ENCODE results near the gene RUFY4. TPM values are rescaled to one million over a fixed set of nuclear protein-coding genes. Genes with fewer than 3 reads are reported as not detected.

RUFY4 gene
- total RNA-seq, 1 experiment from 2014 or later, result 0.66 TPM

- no CpG with 5 or more reads among the region's 8 CpGs for WGBS (ENCODE audit: extremely low coverage, insufficient read length, low lambda C conversion rate)
- no peaks in the 10 kb centered on the region for H3K23me2 ChIP-seq (ENCODE audit: insufficient read length, low read depth, low read length, poor library complexity, severe bottlenecking)
- no peak overlapping the region for H3K18ac ChIP-seq (ENCODE audit: insufficient read length, low read depth, low read length)
- no peak overlapping the region for H2BK12ac ChIP-seq (ENCODE audit: insufficient read length, low read depth, low read length)
- DNase-seq, result no peak
- H2BK15ac ChIP-seq (ENCODE audit: low read depth, low read length), result no peak overlapping the region
- no peak overlapping the region for H2AFZ ChIP-seq (ENCODE audit: low read length)
- Mint-ChIP-seq H3K27me3 (ENCODE audit: low read depth) (peaks cover 22% of the 10 kb centered on the region), H3K4me1 (no peaks in the 10 kb centered on the region), H3K4me3 (no peak overlapping the region), H3K9me3 (peaks cover 6 to 10% of the 10 kb centered on the region in 2 experiments; a peak in 4 of 5 replicates), H3K36me3 (ENCODE audit: insufficient read depth in 1 of 3, low read depth in 3 of 3) (no peaks in the 10 kb centered on the region; a peak in 1 of 7 replicates), H3K27ac (no peak overlapping the region)
- no peak overlapping the region for H3K9ac ChIP-seq (ENCODE audit: extremely low read depth, insufficient read length, low read length)
- no peak overlapping the region for H2BK20ac ChIP-seq (ENCODE audit: low read depth, low read length, poor library complexity, severe bottlenecking)
- H3K14ac ChIP-seq (ENCODE audit: insufficient read depth, low read length), result no peak overlapping the region
- no peak for TF ChIP-seq CTCF (conservative IDR thresholded peaks at IDR 0.05)
- H3K79me1 ChIP-seq (ENCODE audit: insufficient read depth, low read depth, low read length, poor library complexity, severe bottlenecking), result no peaks in the 10 kb centered on the region
- H4K20me1 ChIP-seq (ENCODE audit: control insufficient read depth, insufficient read depth, insufficient read length), result no peaks in the 10 kb centered on the region
- no peak overlapping the region for H3K4me2 ChIP-seq (ENCODE audit: insufficient read depth, insufficient read length, low read length)
- H2BK5ac ChIP-seq (ENCODE audit: insufficient read length, low read length), result no peak overlapping the region
- no peak overlapping the region for H3K23ac ChIP-seq (ENCODE audit: insufficient read length, low read depth, low read length)
- no peaks in the 10 kb centered on the region for H3K27me3 ChIP-seq (ENCODE audit: insufficient read depth, low read length)
- no peak overlapping the region for H3K56ac ChIP-seq (ENCODE audit: insufficient read length, low read depth, low read length)
- no peak overlapping the region for H3K27ac ChIP-seq (ENCODE audit: insufficient read length, low read depth, low read length)
- no peak overlapping the region for H4K5ac ChIP-seq (ENCODE audit: insufficient read length, low read depth, low read length)
- H4K91ac ChIP-seq (ENCODE audit: insufficient read length, low read depth, low read length), result no peak overlapping the region
- no peak overlapping the region for H3K4ac ChIP-seq (ENCODE audit: low read depth, low read length)
- no peak overlapping the region for H3T11ph ChIP-seq (ENCODE audit: low read length)
- H2AK5ac ChIP-seq (ENCODE audit: insufficient read length, low read length), result no peak overlapping the region
- H3K9me3 ChIP-seq (ENCODE audit: control insufficient read depth, low read depth, low read length), result no peaks in the 10 kb centered on the region
- H3K79me2 ChIP-seq (ENCODE audit: insufficient read depth, low read length), result no peaks in the 10 kb centered on the region
- no peak overlapping the region for H2BK120ac ChIP-seq (ENCODE audit: low read depth, low read length, poor library complexity, severe bottlenecking)
- H4K8ac ChIP-seq (replicated peaks; ENCODE audit: insufficient read length, low read depth, low read length), result no peak overlapping the region
- H3K4me1 ChIP-seq (ENCODE audit: insufficient read depth, low read length), result no peaks in the 10 kb centered on the region
These were observed 21.4 kb upstream of the RUFY4 start for GRCh38 chr2:218047536-218048225.

Measured in H9 (cell line).